Esophagus muscularis mucosa (tissue), 4 donors: ENCODE data around the gene DNAI2. TPM values are rescaled to one million over a fixed set of nuclear protein-coding genes. Genes with fewer than 3 reads are reported as not detected.

Source experiments
- DNase-seq: peaks from one replicate; pipeline ENCODE4 v3.0.0-alpha.2; 2017; ENCODE audit errors: extremely low spot score
- H3K27ac ChIP-seq, 4 donors: fragments of 200-600 bp; sonication (generic); replicated peaks in 1 of 4; 1 replicate in 3 of 4; 2 replicates in 1 of 4; pipeline ENCODE4 v1.5.1; 2016 to 2019; ENCODE audit warnings: mild to moderate bottlenecking in 1 of 4
- H3K27me3 ChIP-seq, 4 donors: fragments of 200-600 bp; sonication (generic); one replicate each; pipeline versions ENCODE4 v1.5.1 to v1.6.0; 2016 to 2019
- H3K36me3 ChIP-seq, 4 donors: fragments of 200-600 bp; sonication (generic); one replicate each; pipeline ENCODE4 v1.5.1; 2016 to 2019
- H3K4me1 ChIP-seq, 4 donors: fragments of 200-600 bp; sonication (generic); one replicate each; pipeline ENCODE4 v1.5.1; 2016 to 2019
- H3K4me3 ChIP-seq, 4 donors: fragments of 200-600 bp; sonication (generic); 1 replicate in 2 of 4; 2 replicates in 2 of 4; pipeline ENCODE4 v1.5.1; 2016 to 2019; ENCODE audit warnings: mild to moderate bottlenecking in 4 of 4, moderate library complexity in 1 of 4
- H3K9me3 ChIP-seq, 4 donors: fragments of 200-600 bp; sonication (generic); 1 replicate in 3 of 4; 2 replicates in 1 of 4; pipeline ENCODE4 v1.5.1; 2016 to 2019
- CTCF ChIP-seq, 3 experiments: fragments of 200-600 bp in 2 of 3; fragments of 450-650 bp in 1 of 3; sonication (generic) in 2 of 3; IDR thresholded peaks; one replicate each; pipeline ENCODE4 v1.5.1; 2017 to 2019; ENCODE audit warnings: antibody characterized with exemption in 3 of 3, mild to moderate bottlenecking in 2 of 3, moderate library complexity in 1 of 3
- EP300 ChIP-seq: sonication (generic); formaldehyde crosslinking; IDR thresholded peaks from one replicate; pipeline ENCODE4 v1.6.1; 2017; ENCODE audit warnings: antibody characterized with exemption
- POLR2A ChIP-seq: fragments of 450-650 bp; IDR thresholded peaks from one replicate; pipeline ENCODE4 v1.6.1; 2017; ENCODE audit warnings: antibody characterized with exemption, moderate library complexity, mild to moderate bottlenecking, low read depth
- POLR2AphosphoS5 ChIP-seq, 2 donors: sonication (generic); formaldehyde crosslinking; IDR thresholded peaks; one replicate each; pipeline ENCODE4 v1.6.1; 2017; ENCODE audit warnings: antibody characterized with exemption in 2 of 2
- WGBS: methylation state at CpG from one replicate; pipeline ENCODE4 v1.1.5; 2018; 5-methylcytosine and 5-hydroxymethylcytosine counted together
- intact Hi-C: fragments of 100-400 bp; cut with DNase I; formaldehyde crosslinking; loops from one replicate; pipeline ENCODE4 v1.15.1; 2023
- total RNA-seq, 4 donors: library from RNA; depleted of rRNA; stranded (reverse); fragments of >200 nt; gene quantifications; one replicate each; pipeline versions ENCODE4 v1.1.0 to v1.2.1, GENCODE V29; 2016

DNAI2 gene
- total RNA-seq, 4 donors from 2014 or later = not detected

GRCh38 chr17:74234486-74234885, 39.5 kb upstream of the DNAI2 start:
- H3K27ac ChIP-seq = peak overlapping the region in 2 of 4 donors; percentile 51 to 54
- peaks cover 0 to 37% (median 18%) of the 10 kb centered on the region in 4 donors for H3K36me3 ChIP-seq
- H3K4me3 ChIP-seq = no peak overlapping the region
- TF ChIP-seq CTCF (IDR thresholded peaks at IDR 0.05) = no peak
- TF ChIP-seq EP300 = no peak
- TF ChIP-seq POLR2AphosphoS5 (IDR thresholded peaks at IDR 0.05) = no peak
- no peak for TF ChIP-seq POLR2A
- intact Hi-C loops = no loop called here
- no peaks in the 10 kb centered on the region for H3K27me3 ChIP-seq
- 73% methylated on average over 1 of the region's 1 CpG for WGBS
- no peak for DNase-seq
- H3K9me3 ChIP-seq = no peaks in the 10 kb centered on the region
- H3K4me1 ChIP-seq = peaks cover 14 to 28% (median 16%) of the 10 kb centered on the region in 4 donors

GRCh38 chr17:74235040-74235581, 38.9 kb upstream of the DNAI2 start:
- peaks cover 0 to 34% (median 18%) of the 10 kb centered on the region in 4 donors for H3K36me3 ChIP-seq
- no peaks in the 10 kb centered on the region for H3K27me3 ChIP-seq
- peak overlapping the region; percentile 21 to 54 (median 48) for H3K27ac ChIP-seq
- H3K4me1 ChIP-seq = peaks cover 14 to 31% (median 17%) of the 10 kb centered on the region in 4 donors
- DNase-seq = no peak
- WGBS = 64% methylated on average over 15 of the region's 19 CpGs
- H3K9me3 ChIP-seq = no peaks in the 10 kb centered on the region
- TF ChIP-seq CTCF (IDR thresholded peaks at IDR 0.05) = no peak
- TF ChIP-seq POLR2A = no peak
- intact Hi-C loops = no loop called here
- no peak overlapping the region for H3K4me3 ChIP-seq

- no peaks in the 10 kb centered on the region for H3K9me3 ChIP-seq
- H3K36me3 ChIP-seq = peaks cover 0 to 25% (median 14%) of the 10 kb centered on the region in 4 donors
- no peak for DNase-seq
- 59% methylated on average over 8 of the region's 8 CpGs for WGBS
- no peak overlapping the region for H3K4me3 ChIP-seq
- H3K27ac ChIP-seq = no peak overlapping the region
- peaks cover 21 to 40% (median 24%) of the 10 kb centered on the region in 4 donors for H3K4me1 ChIP-seq
- H3K27me3 ChIP-seq = no peaks in the 10 kb centered on the region
- intact Hi-C loops = no loop called here
- TF ChIP-seq CTCF (IDR thresholded peaks at IDR 0.05) (no peak), POLR2AphosphoS5 (IDR thresholded peaks at IDR 0.05) (no peak), POLR2A (no peak), EP300 (no peak)
Measured at GRCh38 chr17:74235911-74236371, 38.1 kb upstream of the DNAI2 start.

GRCh38 chr17:74237321-74237720, 36.7 kb upstream of the DNAI2 start:
- intact Hi-C loops = no loop called here
- 91% methylated on average over 12 of the region's 12 CpGs for WGBS
- Histone ChIP-seq H3K27ac (no peak overlapping the region), H3K4me3 (no peak overlapping the region), H3K9me3 (no peaks in the 10 kb centered on the region), H3K36me3 (peaks cover 0 to 13% (median 6%) of the 10 kb centered on the region in 4 donors), H3K4me1 (peaks cover 31 to 49% (median 35%) of the 10 kb centered on the region in 4 donors), H3K27me3 (no peaks in the 10 kb centered on the region)
- no peak for DNase-seq
- TF ChIP-seq CTCF (IDR thresholded peaks at IDR 0.05) = no peak
- no peak for TF ChIP-seq EP300
- TF ChIP-seq POLR2AphosphoS5 (IDR thresholded peaks at IDR 0.05) = no peak
- TF ChIP-seq POLR2A = no peak

GRCh38 chr17:74239172-74239571, 34.9 kb upstream of the DNAI2 start:
- Histone ChIP-seq H3K4me1 (peaks cover 30 to 53% (median 43%) of the 10 kb centered on the region in 4 donors), H3K27me3 (no peaks in the 10 kb centered on the region), H3K36me3 (peaks cover 0 to 23% (median 6%) of the 10 kb centered on the region in 4 donors), H3K27ac (no peak overlapping the region), H3K9me3 (no peaks in the 10 kb centered on the region), H3K4me3 (no peak overlapping the region)
- no peak for DNase-seq
- WGBS = 45% methylated on average over 6 of the region's 10 CpGs
- intact Hi-C loops = no loop called here
- no peak for TF ChIP-seq EP300
- peak in 1 of 2 donors; percentile 5 for TF ChIP-seq POLR2AphosphoS5 (IDR thresholded peaks at IDR 0.05)
- TF ChIP-seq CTCF (IDR thresholded peaks at IDR 0.05) = no peak
- TF ChIP-seq POLR2A = no peak
